Stomach (tissue), 8 donors: ENCODE measurements around the gene C3orf22. TPM values are rescaled to one million over a fixed set of nuclear protein-coding genes. Genes with fewer than 3 reads are reported as not detected.

Experiments
- polyA plus RNA-seq, 3 donors: library from polyadenylated mRNA; stranded (reverse); fragments of 200-250 nt; gene quantifications; one replicate each; pipeline ENCODE4 v1.2.3, GENCODE V29; 2013
- small RNA-seq, 4 donors: library from RNA; depleted of rRNA; stranded (forward); fragments of <200 nt; gene quantifications; one replicate each; pipeline ENCODE3, GENCODE V24; 2016
- total RNA-seq, 5 donors: library from RNA; depleted of rRNA; stranded (reverse); fragments of >200 nt; gene quantifications; one replicate each; pipeline versions ENCODE4 v1.1.0 to v1.2.3, GENCODE V29; 2014 to 2016
- donor health status: healthy with polysubstance abuse.
- donor health status: Bipolar disorder and iron deficiency.
- donor health status: healthy.

The C3orf22 gene
- total and polyA plus RNA-seq, 8 donors, result not detected

Small RNA genes lying within 50 kb of the gene (small RNA-seq; reads per million reads assigned to genes)
- 0.08 to 0.69 (median 0.44) reads per million in 4 donors for gene RNA5SP138

Other genes with a start within 250 kb of the C3orf22 start
- 10 to 100 TPM in 4 of 5 donors, 1 to 10 TPM in 1; 4.6 to 82.9 (median 21.6) TPM for gene KLF15, start 201.5 kb downstream of the C3orf22 start, total RNA-seq
- gene KLF15, start 201.5 kb downstream of the C3orf22 start, polyA plus RNA-seq, result 10 to 100 TPM; 13.6 to 16.7 (median 16.6) TPM
- not detected for gene CFAP100, start 164.0 kb downstream of the C3orf22 start, total RNA-seq
- gene CFAP100, start 164.0 kb downstream of the C3orf22 start, polyA plus RNA-seq, result not detected
- 10 to 100 TPM; 16.9 to 73.2 (median 44.5) TPM for gene ZXDC, start 83.0 kb downstream of the C3orf22 start, total RNA-seq
- gene ZXDC, start 83.0 kb downstream of the C3orf22 start, polyA plus RNA-seq, result 1 to 10 TPM; 6.1 to 9.8 (median 6.6) TPM
- not detected for gene UROC1, start 41.2 kb downstream of the C3orf22 start, total RNA-seq
- not detected for gene UROC1, start 41.2 kb downstream of the C3orf22 start, polyA plus RNA-seq
- gene CHST13, start 34.8 kb downstream of the C3orf22 start, total RNA-seq, result 10 to 100 TPM in 1 of 5 donors, 1 to 10 TPM in 2, not detected in 2; 1.4 to 12.5 (median 5.7) TPM
- under 1 TPM; 0.08 to 0.61 (median 0.19) TPM for gene CHST13, start 34.8 kb downstream of the C3orf22 start, polyA plus RNA-seq
- 10 to 100 TPM in 4 of 5 donors, under 1 TPM in 1; 0.58 to 62.3 (median 19.1) TPM for gene TXNRD3, start 96.2 kb upstream of the C3orf22 start, total RNA-seq
- 1 to 10 TPM; 3.8 to 6.6 (median 5.2) TPM for gene TXNRD3, start 96.2 kb upstream of the C3orf22 start, polyA plus RNA-seq
- gene CHCHD6, start 145.3 kb upstream of the C3orf22 start, total RNA-seq, result 10 to 100 TPM in 1 of 5 donors, 1 to 10 TPM in 3, not detected in 1; 4.0 to 40.8 (median 7.6) TPM
- 10 to 100 TPM; 11.9 to 18.2 (median 16.1) TPM for gene CHCHD6, start 145.3 kb upstream of the C3orf22 start, polyA plus RNA-seq